IPS DF 4.7 (cell line): ENCODE data around the gene SPARCL1.
"Not testable (repeated sequence)": the region's sequence is repeated elsewhere in the genome, so short reads cannot be mapped to it uniquely, and the experiment has no call there.

ENCODE experiments used
- DNase-seq: peaks from one replicate; pipeline ENCODE4 v3.0.0-alpha.2; 2013; ENCODE audit warnings: low spot score; ENCODE audit errors: extremely low read depth

The SPARCL1 gene, protein sequence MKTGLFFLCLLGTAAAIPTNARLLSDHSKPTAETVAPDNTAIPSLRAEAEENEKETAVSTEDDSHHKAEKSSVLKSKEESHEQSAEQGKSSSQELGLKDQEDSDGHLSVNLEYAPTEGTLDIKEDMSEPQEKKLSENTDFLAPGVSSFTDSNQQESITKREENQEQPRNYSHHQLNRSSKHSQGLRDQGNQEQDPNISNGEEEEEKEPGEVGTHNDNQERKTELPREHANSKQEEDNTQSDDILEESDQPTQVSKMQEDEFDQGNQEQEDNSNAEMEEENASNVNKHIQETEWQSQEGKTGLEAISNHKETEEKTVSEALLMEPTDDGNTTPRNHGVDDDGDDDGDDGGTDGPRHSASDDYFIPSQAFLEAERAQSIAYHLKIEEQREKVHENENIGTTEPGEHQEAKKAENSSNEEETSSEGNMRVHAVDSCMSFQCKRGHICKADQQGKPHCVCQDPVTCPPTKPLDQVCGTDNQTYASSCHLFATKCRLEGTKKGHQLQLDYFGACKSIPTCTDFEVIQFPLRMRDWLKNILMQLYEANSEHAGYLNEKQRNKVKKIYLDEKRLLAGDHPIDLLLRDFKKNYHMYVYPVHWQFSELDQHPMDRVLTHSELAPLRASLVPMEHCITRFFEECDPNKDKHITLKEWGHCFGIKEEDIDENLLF

GRCh38 chr4:87529187-87529586 is at the start of gene SPARCL1:
Gene SPARCL1 (minus strand): TSS chr4:87529376. CDS start chr4:87499574, 29,802 bp downstream.
- no peak for DNase-seq

DNA sequence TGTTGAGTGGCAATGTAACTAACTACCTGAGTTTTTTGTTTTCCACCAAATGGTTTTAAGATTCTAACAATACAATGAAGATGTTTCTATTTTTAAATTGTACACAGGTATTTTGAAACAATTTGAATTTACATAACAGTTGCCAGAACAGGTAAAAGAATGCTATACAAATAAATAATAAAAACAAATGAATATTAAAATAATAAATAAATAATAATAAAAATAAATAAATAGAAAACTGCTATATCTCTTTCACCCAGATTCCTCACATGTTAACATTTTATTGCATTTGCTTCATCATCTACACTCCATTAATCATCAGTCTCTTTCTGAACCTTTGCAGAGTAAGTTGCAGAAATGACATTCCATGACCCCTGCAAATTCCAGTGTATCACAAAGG is 46.8 kb upstream of the SPARCL1 start:
- no peak for DNase-seq

- DNase-seq: no peak
These were observed 46.2 kb upstream of the SPARCL1 start for GRCh38 chr4:87575408-87575807.

GRCh38 chr4:87574996-87575395 is 45.8 kb upstream of the SPARCL1 start:
- DNase-seq: no peak

- not testable (repeated sequence) for DNase-seq
These were observed 45.2 kb upstream of the SPARCL1 start for GRCh38 chr4:87574376-87574775.

DNA sequence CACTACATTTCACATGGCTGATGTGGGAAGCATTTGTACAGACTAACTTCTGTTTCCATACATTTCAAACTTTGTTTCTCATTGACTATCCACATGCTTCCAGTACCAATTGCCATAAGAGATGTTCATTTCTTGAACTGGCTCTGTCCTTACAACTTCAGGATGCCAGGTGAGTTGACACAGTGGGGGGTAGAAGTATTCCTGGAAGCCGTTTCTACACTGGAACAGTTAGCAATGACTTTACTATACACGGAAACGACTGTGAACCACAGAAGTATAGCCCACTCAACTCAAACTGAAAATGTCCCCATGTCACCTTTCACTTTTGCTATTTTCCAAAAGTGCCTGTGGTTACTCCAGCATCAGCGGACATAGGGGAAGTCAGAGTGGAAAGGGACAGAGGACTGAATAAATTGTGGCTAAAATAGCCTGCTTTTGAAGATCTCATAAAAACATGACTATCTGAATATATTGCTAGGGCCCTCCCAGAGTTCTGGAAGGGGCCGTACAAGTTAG is 41.2 kb upstream of the SPARCL1 start:
- DNase-seq: no peak

- DNase-seq: no peak
These were observed 38.0 kb upstream of the SPARCL1 start for GRCh38 chr4:87567191-87567590.

GRCh38 chr4:87566276-87566675 is 37.1 kb upstream of the SPARCL1 start:
- DNase-seq: no peak

GRCh38 chr4:87565746-87566145 is 36.6 kb upstream of the SPARCL1 start:
- no peak for DNase-seq

- DNase-seq: no peak
These were observed 31.6 kb upstream of the SPARCL1 start for GRCh38 chr4:87560802-87561201.

- DNase-seq: no peak
These were observed 30.1 kb upstream of the SPARCL1 start for GRCh38 chr4:87559090-87559837.

DNA sequence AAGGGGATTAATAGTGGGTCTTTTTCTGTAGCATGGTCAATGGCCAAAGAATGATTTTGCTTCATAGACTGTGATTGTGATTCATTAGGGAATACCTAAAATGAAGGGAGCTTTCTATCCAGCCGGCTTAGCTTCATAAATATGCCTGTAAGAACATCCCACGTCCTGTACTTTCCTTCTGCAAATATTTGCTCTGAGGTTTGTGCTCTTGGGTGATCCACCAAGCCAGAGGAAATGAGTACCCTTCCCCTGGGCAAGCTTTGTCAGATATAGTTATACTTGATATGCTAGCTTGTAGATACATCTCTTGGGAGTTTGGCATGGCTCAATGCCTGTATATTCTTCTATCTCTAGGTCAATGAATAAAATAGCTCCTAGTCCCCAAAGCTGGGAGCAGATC is 28.2 kb upstream of the SPARCL1 start:
- no peak for DNase-seq

GRCh38 chr4:87555773-87556619 is 26.8 kb upstream of the SPARCL1 start:
- DNase-seq: no peak

DNA sequence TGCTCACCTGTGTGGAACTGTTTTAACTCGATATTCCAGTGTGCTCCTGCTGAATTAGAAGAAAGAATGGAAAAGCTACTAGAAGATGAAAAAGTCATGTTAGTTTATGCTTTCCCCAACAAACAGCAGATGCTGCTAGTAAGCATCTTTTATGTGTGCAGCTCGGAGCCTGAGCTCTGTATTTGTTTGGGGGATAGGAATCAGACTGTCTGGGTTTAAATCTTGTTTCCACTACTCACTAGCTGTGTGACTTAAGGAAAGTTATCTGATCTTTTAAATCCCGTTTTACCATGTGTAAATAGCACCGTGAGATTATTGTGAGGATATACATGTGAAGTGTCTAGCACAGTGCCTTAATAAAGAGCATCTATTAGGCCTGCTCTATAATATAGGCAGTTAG is 24.0 kb upstream of the SPARCL1 start:
- DNase-seq: no peak

DNA sequence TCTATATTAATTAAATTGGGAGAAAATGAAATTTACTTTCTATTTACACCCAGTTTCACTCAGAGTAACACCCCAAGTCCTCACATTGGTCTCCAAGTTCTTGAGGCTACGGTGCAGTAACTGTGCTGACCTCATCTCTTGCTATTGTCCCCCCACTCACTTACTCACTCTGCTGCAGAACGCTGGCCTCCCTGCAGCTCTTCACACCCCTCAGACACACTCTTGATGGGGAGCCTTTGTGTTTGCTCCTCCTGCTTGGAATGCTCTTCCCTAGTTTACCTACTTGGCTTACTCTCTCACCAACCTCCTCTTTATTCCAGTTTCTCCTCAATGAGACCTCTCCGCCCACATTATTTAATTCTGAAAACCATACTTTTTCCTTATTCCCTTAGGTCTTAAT is 22.2 kb upstream of the SPARCL1 start:
- no peak for DNase-seq

DNA sequence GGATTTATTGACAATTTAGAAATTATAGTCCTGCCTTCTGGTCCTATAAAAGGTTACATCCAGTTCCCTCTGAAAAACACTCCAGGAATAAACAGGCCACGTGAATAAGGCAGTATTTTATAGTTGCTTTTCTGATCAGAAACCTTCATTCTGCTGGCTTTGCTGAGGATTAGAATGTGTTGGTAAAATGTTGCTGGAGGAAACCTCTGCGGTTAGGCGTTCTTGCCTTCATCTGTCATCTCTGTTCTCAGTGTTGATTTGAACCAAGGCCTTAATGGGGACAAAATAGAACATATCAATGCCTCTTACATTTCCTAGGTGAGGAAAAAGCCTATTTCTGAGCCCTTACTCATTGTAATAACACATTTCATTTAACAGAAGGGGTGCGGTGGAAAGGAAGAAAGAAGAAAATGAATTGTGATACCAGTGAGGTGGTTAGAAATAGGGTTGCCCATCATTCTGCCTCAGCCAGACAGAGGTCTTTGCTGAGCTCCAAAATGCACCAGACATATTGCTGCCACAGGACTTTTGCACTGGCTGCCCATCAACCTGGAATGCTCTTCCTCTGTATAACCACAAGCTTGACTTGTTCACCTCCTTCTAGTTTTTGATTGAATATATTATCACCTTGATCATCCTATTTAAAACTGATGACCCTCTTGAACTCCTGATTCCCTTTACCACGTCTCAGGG is 18.0 kb upstream of the SPARCL1 start:
- no peak for DNase-seq

- no peak for DNase-seq
These were observed 15.9 kb upstream of the SPARCL1 start for GRCh38 chr4:87545052-87545451.

GRCh38 chr4:87543835-87544461 is 14.8 kb upstream of the SPARCL1 start:
- no peak for DNase-seq

- DNase-seq: no peak
These were observed 13.6 kb upstream of the SPARCL1 start for GRCh38 chr4:87542734-87543312.
